GM12891 (cell line): ENCODE measurements around the gene CYB561D2.

Experiments used
- DNase-seq: peaks from one replicate; pipeline ENCODE4 v3.0.0; 2011; ENCODE audit warnings: low spot score; ENCODE audit not compliant: insufficient read length
- FAIRE-seq: peaks from 2 replicates; lab custom pipeline; 2011; peaks lifted over from hg19 to GRCh38; lab: Jason Lieb, UNC
- PAX5 ChIP-seq: IDR thresholded peaks from 2 replicates; pipeline ENCODE4 v1.6.1; 2011; ENCODE audit warnings: low read length, moderate library complexity, mild to moderate bottlenecking; ENCODE audit not compliant: insufficient read depth, severe bottlenecking
- POLR2A ChIP-seq: IDR thresholded peaks from 2 replicates; pipeline ENCODE4 v1.6.1; 2011; ENCODE audit warnings: low read depth, low read length, control low read depth
- POLR2AphosphoS5 ChIP-seq: IDR thresholded peaks from 2 replicates; pipeline ENCODE4 v1.6.1; 2011; ENCODE audit warnings: low read depth, low read length, control low read depth
- POU2F2 ChIP-seq: IDR thresholded peaks from 2 replicates; pipeline ENCODE4 v1.6.1; 2011; ENCODE audit warnings: low read depth, mild to moderate bottlenecking, control low read depth, low read length, moderate library complexity
- SPI1 ChIP-seq: IDR thresholded peaks from 2 replicates; pipeline ENCODE4 v1.6.1; 2011; ENCODE audit warnings: low read depth, low read length, control low read depth
- TAF1 ChIP-seq: IDR thresholded peaks from 2 replicates; pipeline ENCODE4 v1.6.1; 2011; ENCODE audit warnings: low read depth, low read length, control low read depth

Gene CYB561D2

GRCh38 chr3:50317300-50317699 is 33.4 kb upstream of the CYB561D2 start:
- DNase-seq (no peak), FAIRE-seq (no peak)
- TF ChIP-seq POU2F2 = no peak
- TF ChIP-seq POLR2A = no peak
- TF ChIP-seq TAF1 = no peak

- TF ChIP-seq POLR2A (no peak), POU2F2 (no peak), SPI1 (no peak), TAF1 (no peak), POLR2AphosphoS5 (no peak), PAX5 (no peak)
- no peak for FAIRE-seq
- DNase-seq = no peak
These were observed 32.5 kb upstream of the CYB561D2 start for GRCh38 chr3:50318163-50318562.

GRCh38 chr3:50318615-50319014 is 32.0 kb upstream of the CYB561D2 start:
- DNase-seq (no peak), FAIRE-seq (no peak)
- TF ChIP-seq POU2F2 = no peak

- no peak for FAIRE-seq
- DNase-seq = no peak
- TF ChIP-seq PAX5 (no peak), SPI1 (no peak), POLR2A (no peak), TAF1 (no peak), POU2F2 (no peak), POLR2AphosphoS5 (no peak)
These were observed 31.3 kb upstream of the CYB561D2 start for GRCh38 chr3:50319181-50319893.

GRCh38 chr3:50319894-50320625 is 30.6 kb upstream of the CYB561D2 start:
- DNase-seq = no peak
- FAIRE-seq = no peak
- no peak for TF ChIP-seq SPI1
- TF ChIP-seq POLR2A = no peak
- TF ChIP-seq POU2F2 = no peak

- TF ChIP-seq TAF1 (no peak), SPI1 (no peak), PAX5 (no peak)
- no peak for FAIRE-seq
- peak; percentile 80 for DNase-seq
These were observed 29.8 kb upstream of the CYB561D2 start for GRCh38 chr3:50320853-50321335.

GRCh38 chr3:50321336-50322114 is 29.1 kb upstream of the CYB561D2 start:
- DNase-seq (peak; percentile 93), FAIRE-seq (peak; percentile 88)
- no peak for TF ChIP-seq POU2F2
- no peak for TF ChIP-seq SPI1
- TF ChIP-seq POLR2A = no peak
- TF ChIP-seq TAF1 = no peak
- no peak for TF ChIP-seq PAX5
- TF ChIP-seq POLR2AphosphoS5 = no peak; the same call in 1 of the 2 replicates

- TF ChIP-seq SPI1 = no peak
- TF ChIP-seq PAX5 = no peak
- TF ChIP-seq POLR2A = no peak
- no peak for TF ChIP-seq POU2F2
- TF ChIP-seq TAF1 = no peak
- TF ChIP-seq POLR2AphosphoS5 = no peak
- peak; percentile 56 for FAIRE-seq
- no peak for DNase-seq
These were observed 28.6 kb upstream of the CYB561D2 start for GRCh38 chr3:50322115-50322385.

GRCh38 chr3:50322386-50323091 is 28.1 kb upstream of the CYB561D2 start, which contains the start of gene HYAL2:
Gene HYAL2, minus strand, starts transcription at chr3:50322745. Its CDS starts 2,256 bp downstream, at chr3:50320489.
- FAIRE-seq (no peak), DNase-seq (no peak)
- TF ChIP-seq POLR2AphosphoS5 (no peak), PAX5 (no peak), SPI1 (no peak), POU2F2 (no peak), POLR2A (no peak), TAF1 (no peak)
